Ovary (tissue), 3 donors: ENCODE data around the gene SF1.

ENCODE experiments used
- EP300 ChIP-seq: sonication (generic); formaldehyde crosslinking; IDR thresholded peaks from one replicate; pipeline ENCODE4 v1.6.1; 2017; ENCODE audit warnings: antibody characterized with exemption
- TF ChIP-seq, protein P1 (sequence below), 3 donors: fragments of 450-650 bp in 2 of 3; fragments of 200-600 bp in 1 of 3; IDR thresholded peaks; one replicate each; pipeline versions ENCODE4 v1.5.1 to v1.8.0; 2016 to 2022; ENCODE audit warnings: antibody characterized with exemption in 3 of 3, mild to moderate bottlenecking in 1 of 3
- donor health status: DM: no; HTN: no; CAD: no.

DNA sequence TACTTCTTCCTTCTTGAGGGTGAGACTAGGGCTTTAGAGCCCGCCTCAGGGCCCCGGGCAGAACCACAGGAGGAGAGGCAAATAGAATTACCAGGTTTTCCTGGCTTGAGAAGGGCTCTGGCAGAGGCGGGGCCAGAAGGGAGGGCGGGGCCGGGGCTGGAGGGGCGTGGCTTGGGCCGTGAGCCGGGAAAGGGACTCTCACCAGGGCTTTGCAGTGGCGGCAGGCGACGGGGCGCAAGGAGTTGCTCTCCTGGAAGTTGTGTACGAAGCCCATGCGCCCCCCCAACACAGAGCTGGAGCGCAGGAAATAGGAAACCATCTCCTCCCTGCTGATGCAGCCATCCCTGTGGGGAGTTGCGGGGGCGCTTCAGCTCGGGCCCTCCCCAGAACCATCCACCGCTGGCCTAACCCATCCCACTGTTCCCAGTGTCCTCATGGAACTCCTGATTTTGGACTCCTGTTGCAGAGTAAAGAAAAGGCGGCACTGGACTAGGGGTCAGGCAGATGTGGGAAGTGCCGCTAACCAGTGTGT, 48.4 kb downstream of the SF1 start:
- TF ChIP-seq, protein P1, sequence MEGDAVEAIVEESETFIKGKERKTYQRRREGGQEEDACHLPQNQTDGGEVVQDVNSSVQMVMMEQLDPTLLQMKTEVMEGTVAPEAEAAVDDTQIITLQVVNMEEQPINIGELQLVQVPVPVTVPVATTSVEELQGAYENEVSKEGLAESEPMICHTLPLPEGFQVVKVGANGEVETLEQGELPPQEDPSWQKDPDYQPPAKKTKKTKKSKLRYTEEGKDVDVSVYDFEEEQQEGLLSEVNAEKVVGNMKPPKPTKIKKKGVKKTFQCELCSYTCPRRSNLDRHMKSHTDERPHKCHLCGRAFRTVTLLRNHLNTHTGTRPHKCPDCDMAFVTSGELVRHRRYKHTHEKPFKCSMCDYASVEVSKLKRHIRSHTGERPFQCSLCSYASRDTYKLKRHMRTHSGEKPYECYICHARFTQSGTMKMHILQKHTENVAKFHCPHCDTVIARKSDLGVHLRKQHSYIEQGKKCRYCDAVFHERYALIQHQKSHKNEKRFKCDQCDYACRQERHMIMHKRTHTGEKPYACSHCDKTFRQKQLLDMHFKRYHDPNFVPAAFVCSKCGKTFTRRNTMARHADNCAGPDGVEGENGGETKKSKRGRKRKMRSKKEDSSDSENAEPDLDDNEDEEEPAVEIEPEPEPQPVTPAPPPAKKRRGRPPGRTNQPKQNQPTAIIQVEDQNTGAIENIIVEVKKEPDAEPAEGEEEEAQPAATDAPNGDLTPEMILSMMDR (IDR thresholded peaks at IDR 0.05): no peak
- no peak for TF ChIP-seq EP300
